Mesenchymal stem cell (in vitro differentiated cells and primary cell): Measurements from ENCODE around the gene ERGIC1.
A peak's percentile ranks its signal among the peaks of the same experiment; 100 is the strongest.

Experiments
- DNase-seq: peaks from one replicate; pipeline ENCODE4 v3.0.0-alpha.2; 2013
- H2AFZ ChIP-seq: one replicate; pipeline ENCODE4 v1.6.1; 2013; ENCODE audit warnings: low read depth, mild to moderate bottlenecking, control low read depth, inconsistent platforms, low read length, moderate library complexity
- H2AK5ac ChIP-seq: 2 replicates; pipeline ENCODE4 v1.6.1; 2013; ENCODE audit warnings: low read length, moderate library complexity, mild to moderate bottlenecking, inconsistent platforms; ENCODE audit not compliant: severe bottlenecking
- H2BK120ac ChIP-seq: one replicate; pipeline ENCODE4 v1.6.1; 2013; ENCODE audit warnings: low read depth, mild to moderate bottlenecking, inconsistent platforms, low read length, moderate library complexity
- H2BK12ac ChIP-seq, 2 experiments: one replicate each; pipeline ENCODE4 v1.6.1; 2013; ENCODE audit warnings: inconsistent platforms in 2 of 2, low read length in 2 of 2, mild to moderate bottlenecking in 2 of 2, moderate library complexity in 2 of 2, control low read depth in 1 of 2
- H2BK15ac ChIP-seq: one replicate; pipeline ENCODE4 v1.6.1; 2013; ENCODE audit warnings: mild to moderate bottlenecking, low read depth, inconsistent platforms; ENCODE audit not compliant: poor library complexity, severe bottlenecking
- H2BK5ac ChIP-seq: 2 replicates; pipeline ENCODE4 v1.6.1; 2013; ENCODE audit warnings: low read depth, mild to moderate bottlenecking, low read length, control low read depth, inconsistent platforms; ENCODE audit not compliant: poor library complexity, severe bottlenecking
- H3K14ac ChIP-seq, 2 experiments: one replicate each; pipeline ENCODE4 v1.6.1; 2013; ENCODE audit warnings: inconsistent platforms in 2 of 2, low read length in 2 of 2, control low read depth in 1 of 2, mild to moderate bottlenecking in 1 of 2, moderate library complexity in 1 of 2
- H3K18ac ChIP-seq, 2 experiments: one replicate each; pipeline ENCODE4 v1.6.1; 2013; ENCODE audit warnings: inconsistent platforms in 2 of 2, low read length in 2 of 2, control low read depth in 1 of 2, low read depth in 1 of 2, mild to moderate bottlenecking in 1 of 2
- H3K23ac ChIP-seq, 2 experiments: one replicate each; pipeline ENCODE4 v1.6.1; 2013; ENCODE audit warnings: inconsistent platforms in 2 of 2, low read length in 2 of 2, mild to moderate bottlenecking in 2 of 2, moderate library complexity in 2 of 2, control low read depth in 1 of 2
- H3K27ac ChIP-seq: 2 replicates; pipeline ENCODE4 v1.5.1; 2013; ENCODE audit warnings: mild to moderate bottlenecking, moderate library complexity, low read length, control low read depth, inconsistent platforms; ENCODE audit not compliant: poor library complexity, severe bottlenecking
- H3K27me3 ChIP-seq, 2 experiments: 2 replicates each; pipeline versions ENCODE4 v1.6.1 to v1.7.0; 2013; ENCODE audit warnings: low read length in 2 of 2, mild to moderate bottlenecking in 2 of 2, moderate library complexity in 2 of 2, control low read depth in 1 of 2, inconsistent platforms in 1 of 2; ENCODE audit not compliant: control insufficient read depth in 1 of 2, insufficient read depth in 1 of 2
- H3K36me3 ChIP-seq, 2 experiments: 2 replicates each; pipeline versions ENCODE4 v1.6.1 to v1.7.0; 2013; ENCODE audit warnings: low read length in 2 of 2, control low read depth in 1 of 2, inconsistent platforms in 1 of 2, low read depth in 1 of 2, mild to moderate bottlenecking in 1 of 2; ENCODE audit not compliant: insufficient read depth in 2 of 2, control insufficient read depth in 1 of 2
- H3K4ac ChIP-seq, 2 experiments: one replicate each; pipeline ENCODE4 v1.6.1; 2013; ENCODE audit warnings: inconsistent platforms in 2 of 2, low read length in 2 of 2, mild to moderate bottlenecking in 2 of 2, moderate library complexity in 2 of 2, control low read depth in 1 of 2, low read depth in 1 of 2
- H3K4me1 ChIP-seq: 2 replicates; pipeline ENCODE4 v1.6.1; 2013; ENCODE audit warnings: low read depth, low read length, control low read depth; ENCODE audit not compliant: control insufficient read depth, insufficient read depth
- H3K4me2 ChIP-seq: 2 replicates; pipeline ENCODE4 v1.6.1; 2013; ENCODE audit warnings: low read length, mild to moderate bottlenecking, inconsistent platforms; ENCODE audit not compliant: poor library complexity, severe bottlenecking
- H3K4me3 ChIP-seq, 2 experiments: 2 replicates each; pipeline versions ENCODE4 v1.5.1 to v1.7.0; 2013; ENCODE audit warnings: low read length in 2 of 2, mild to moderate bottlenecking in 2 of 2, control low read depth in 1 of 2, low read depth in 1 of 2; ENCODE audit not compliant: insufficient read depth in 1 of 2
- H3K79me1 ChIP-seq: replicated peaks from 2 replicates; pipeline ENCODE4 v1.6.1; 2013; ENCODE audit warnings: mild to moderate bottlenecking, control low read depth, low read length, inconsistent platforms; ENCODE audit not compliant: poor library complexity, severe bottlenecking
- H3K9ac ChIP-seq: 2 replicates; pipeline ENCODE4 v1.7.0; 2013; ENCODE audit warnings: mild to moderate bottlenecking, low read length, moderate library complexity
- H3K9me3 ChIP-seq: 2 replicates; pipeline ENCODE4 v1.7.0; 2013; ENCODE audit warnings: mild to moderate bottlenecking, low read length; ENCODE audit not compliant: control insufficient read depth
- H4K8ac ChIP-seq: one replicate; pipeline ENCODE4 v1.6.1; 2013; ENCODE audit warnings: inconsistent platforms, mild to moderate bottlenecking, low read length, moderate library complexity
- H4K91ac ChIP-seq: one replicate; pipeline ENCODE4 v1.6.1; 2013; ENCODE audit warnings: mild to moderate bottlenecking, low read length, inconsistent platforms
- WGBS: methylation state at CpG from one replicate; pipeline ENCODE4 v1.1.7; 2013; ENCODE audit warnings: mixed read lengths; 5-methylcytosine and 5-hydroxymethylcytosine counted together

The ERGIC1 gene

DNA sequence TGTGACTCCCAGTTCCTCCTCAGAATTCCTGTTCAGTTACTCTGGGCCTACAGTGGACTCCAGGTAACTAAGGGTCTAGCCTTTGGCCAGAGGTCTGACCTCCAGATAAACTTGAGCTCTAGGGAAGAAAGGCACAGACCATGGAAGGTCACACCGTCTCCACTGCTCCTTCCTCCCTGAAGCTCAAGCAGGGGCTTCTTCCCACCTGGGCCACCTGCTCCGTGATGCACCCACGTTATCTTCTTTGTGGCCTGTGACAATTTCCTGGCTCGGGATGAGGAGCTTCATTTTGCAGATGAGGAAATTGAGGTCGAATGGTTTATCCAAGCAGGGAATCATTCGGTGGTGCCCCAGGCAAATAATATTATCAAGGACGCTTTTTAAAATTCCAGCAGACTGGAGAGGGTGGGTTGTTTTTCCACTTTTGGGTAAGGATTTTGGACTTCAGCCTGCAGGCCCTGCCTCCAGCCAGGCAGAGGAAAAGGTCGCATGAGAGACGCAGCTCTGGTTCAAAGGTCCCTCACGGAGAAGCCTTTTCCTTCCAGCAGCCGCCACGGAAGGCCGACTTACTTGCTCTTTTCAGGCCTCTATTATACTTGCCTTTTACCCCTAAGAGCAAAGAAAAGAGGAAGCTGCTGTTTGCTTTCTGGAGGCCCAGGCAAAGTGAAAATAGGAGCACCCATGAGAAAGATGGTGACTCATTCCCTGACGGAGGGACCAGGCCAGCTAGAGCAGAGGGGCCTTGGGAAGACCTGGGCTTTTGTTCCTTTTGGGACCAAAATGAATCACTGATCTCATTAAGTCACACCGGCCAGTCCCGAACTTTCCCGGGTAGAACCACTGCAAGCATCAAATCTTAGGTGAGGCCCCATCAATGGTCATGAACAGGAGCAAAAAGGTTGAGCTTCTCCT is 40.2 kb upstream of the ERGIC1 start:
- H3K27me3 ChIP-seq, result no peaks in the 10 kb centered on the region
- H3K36me3 ChIP-seq, result no peaks in the 10 kb centered on the region
- no peaks in the 10 kb centered on the region for H3K9me3 ChIP-seq
- H3K9ac ChIP-seq, result peak overlapping the region; percentile 59
- peak; percentile 81 for DNase-seq
- no peak overlapping the region for H2AFZ ChIP-seq
- H3K4ac ChIP-seq, result peak overlapping the region in 1 of 2 experiments; percentile 37
- no peak overlapping the region for H3K4me2 ChIP-seq
- no peak overlapping the region for H2BK120ac ChIP-seq
- no peaks in the 10 kb centered on the region for H3K79me1 ChIP-seq
- H3K4me3 ChIP-seq, result peak overlapping the region in 1 of 2 experiments; percentile 46
- peak overlapping the region in 1 of 2 experiments; percentile 60 for H3K18ac ChIP-seq
- H2BK12ac ChIP-seq, result peak overlapping the region; percentile 12 to 97
- no peak overlapping the region for H2BK5ac ChIP-seq
- H2AK5ac ChIP-seq, result peak overlapping the region; percentile 57
- peak overlapping the region; percentile 5 for H4K91ac ChIP-seq
- H3K27ac ChIP-seq, result no peak overlapping the region
- H3K14ac ChIP-seq, result no peak overlapping the region
- peaks cover 34% of the 10 kb centered on the region for H3K4me1 ChIP-seq
- no peak overlapping the region for H2BK15ac ChIP-seq
- no peak overlapping the region for H3K23ac ChIP-seq
- H4K8ac ChIP-seq, result no peak overlapping the region
- 84% methylated on average over 15 of the region's 17 CpGs for WGBS

DNA sequence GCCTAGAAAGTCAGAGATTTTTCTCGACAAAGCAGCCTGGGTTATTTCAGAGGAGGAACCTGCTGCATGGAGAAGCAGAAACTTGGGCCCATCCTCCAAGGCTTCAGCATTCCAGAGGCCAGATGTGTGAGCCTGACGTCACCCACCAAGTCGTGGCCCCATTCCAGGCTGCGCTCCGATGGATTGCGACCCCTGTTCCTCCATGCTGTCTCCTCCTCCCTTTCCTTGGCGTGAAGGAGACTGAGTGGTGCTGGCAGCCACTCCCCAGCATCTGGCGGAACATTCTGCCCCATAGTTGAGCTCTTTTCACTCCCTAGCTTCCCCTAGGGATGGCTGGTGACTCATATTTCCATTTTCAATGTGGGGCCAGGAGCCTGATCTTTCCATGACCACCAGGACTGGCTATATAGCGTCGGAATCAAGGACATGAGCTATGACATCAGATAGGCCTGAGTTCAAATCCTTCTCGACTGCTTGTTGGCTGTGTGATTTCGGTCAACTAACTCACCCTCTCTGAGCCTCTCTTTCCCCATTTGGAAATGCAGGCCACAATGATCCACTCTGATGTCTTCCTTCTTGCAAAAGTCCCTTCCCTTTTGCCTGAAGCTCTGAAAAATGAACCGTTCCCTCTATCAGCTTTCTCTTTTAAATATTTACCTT is 38.6 kb upstream of the ERGIC1 start:
- H3K23ac ChIP-seq, result no peak overlapping the region

DNA sequence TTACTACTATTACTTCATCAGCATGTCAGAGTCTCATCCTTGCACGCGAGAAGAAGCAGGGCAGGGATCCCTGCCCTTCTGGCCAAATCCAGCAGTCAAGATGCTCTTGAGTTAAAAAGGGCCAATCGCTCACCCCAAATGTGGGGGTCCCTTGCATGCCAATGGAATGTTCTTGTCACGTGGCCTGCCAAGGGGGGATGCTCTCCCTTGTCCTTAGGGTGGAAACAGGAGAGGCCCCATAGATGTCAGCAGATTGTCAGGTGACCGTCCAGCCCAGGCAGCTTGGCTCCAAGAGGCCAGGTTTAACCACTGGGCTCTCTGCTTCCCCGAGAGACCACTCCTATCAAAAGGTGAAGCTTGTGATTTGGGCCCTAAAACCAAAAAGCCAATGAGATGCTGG is 37.7 kb upstream of the ERGIC1 start:
- H3K27ac ChIP-seq, result no peak overlapping the region
- peaks cover 25% of the 10 kb centered on the region for H3K4me1 ChIP-seq
- no peaks in the 10 kb centered on the region for H3K79me1 ChIP-seq
- H2BK12ac ChIP-seq, result peak overlapping the region; percentile 85 to 86
- no peak overlapping the region for H3K14ac ChIP-seq
- no peak overlapping the region for H4K8ac ChIP-seq
- peak overlapping the region in 1 of 2 experiments; percentile 37 for H3K18ac ChIP-seq
- 96% methylated on average over 6 of the region's 6 CpGs for WGBS
- peak overlapping the region in 1 of 2 experiments; percentile 61 for H3K4ac ChIP-seq
- peak overlapping the region; percentile 73 for H2BK15ac ChIP-seq
- no peak overlapping the region for H2BK5ac ChIP-seq
- peak overlapping the region; percentile 59 for H3K9ac ChIP-seq
- no peaks in the 10 kb centered on the region for H3K27me3 ChIP-seq
- H3K23ac ChIP-seq, result no peak overlapping the region
- DNase-seq, result no peak
- H3K36me3 ChIP-seq, result no peaks in the 10 kb centered on the region
- H2AFZ ChIP-seq, result no peak overlapping the region
- no peak overlapping the region for H3K4me3 ChIP-seq
- no peaks in the 10 kb centered on the region for H3K9me3 ChIP-seq
- H3K4me2 ChIP-seq, result no peak overlapping the region
- H2BK120ac ChIP-seq, result no peak overlapping the region
- H4K91ac ChIP-seq, result peak overlapping the region; percentile 72
- H2AK5ac ChIP-seq, result peak overlapping the region; percentile 82

More for the DNA sequence above, 38.6 kb upstream of the ERGIC1 start:
- H2AK5ac ChIP-seq, result peak overlapping the region; percentile 1
- no peaks in the 10 kb centered on the region for H3K27me3 ChIP-seq
- H3K4me3 ChIP-seq, result peak overlapping the region in 1 of 2 experiments; percentile 10
- H4K8ac ChIP-seq, result no peak overlapping the region
- no peak overlapping the region for H2BK5ac ChIP-seq
- no peaks in the 10 kb centered on the region for H3K9me3 ChIP-seq
- H3K36me3 ChIP-seq, result no peaks in the 10 kb centered on the region
- H3K4me1 ChIP-seq, result peaks cover 27% of the 10 kb centered on the region
- no peaks in the 10 kb centered on the region for H3K79me1 ChIP-seq
- H3K14ac ChIP-seq, result no peak overlapping the region
- H3K4me2 ChIP-seq, result peak overlapping the region; percentile 20
- no peak overlapping the region for H4K91ac ChIP-seq
- peak; percentile 97 for DNase-seq
- peak overlapping the region in 1 of 2 experiments; percentile 17 for H3K4ac ChIP-seq
- H2AFZ ChIP-seq, result no peak overlapping the region
- peak overlapping the region; percentile 73 for H3K9ac ChIP-seq
- peak overlapping the region; percentile 75 for H3K27ac ChIP-seq
- H2BK15ac ChIP-seq, result no peak overlapping the region
- H2BK120ac ChIP-seq, result no peak overlapping the region
- H2BK12ac ChIP-seq, result peak overlapping the region in 1 of 2 experiments; percentile 93
- H3K18ac ChIP-seq, result peak overlapping the region in 1 of 2 experiments; percentile 61
- 28% methylated on average over 12 of the region's 13 CpGs for WGBS

DNA sequence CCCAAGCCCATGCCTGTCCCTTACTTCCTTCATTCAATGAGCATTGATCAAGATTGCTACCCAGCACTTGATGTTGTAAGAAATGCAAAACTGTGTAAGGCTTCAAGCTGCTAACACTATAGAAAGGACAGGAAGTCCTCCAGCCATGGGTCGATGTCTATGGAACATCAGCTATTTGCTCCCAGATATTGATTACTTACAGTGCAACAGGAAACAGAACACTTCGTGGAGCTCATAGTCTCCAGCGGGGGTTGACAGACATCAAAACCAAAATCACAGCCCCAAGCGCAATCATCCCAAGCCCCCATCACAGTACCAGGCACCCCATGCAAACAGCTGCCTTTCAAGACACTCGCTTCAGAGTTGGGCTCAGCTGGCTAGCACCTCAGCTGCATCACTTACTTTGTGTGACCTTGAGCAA is 36.3 kb upstream of the ERGIC1 start:
- no peaks in the 10 kb centered on the region for H3K9me3 ChIP-seq
- no peaks in the 10 kb centered on the region for H3K79me1 ChIP-seq
- no peaks in the 10 kb centered on the region for H3K36me3 ChIP-seq
- H2AK5ac ChIP-seq, result peak overlapping the region; percentile 37
- no peak overlapping the region for H3K23ac ChIP-seq
- H3K9ac ChIP-seq, result peak overlapping the region; percentile 67
- no peak overlapping the region for H3K27ac ChIP-seq
- no peak overlapping the region for H4K8ac ChIP-seq
- DNase-seq, result no peak
- 77% methylated on average over 5 of the region's 5 CpGs for WGBS
- no peak overlapping the region for H3K14ac ChIP-seq
- H2BK15ac ChIP-seq, result no peak overlapping the region
- H3K4ac ChIP-seq, result peak overlapping the region in 1 of 2 experiments; percentile 7
- peak overlapping the region; percentile 33 to 45 for H2BK12ac ChIP-seq
- H2AFZ ChIP-seq, result no peak overlapping the region
- no peak overlapping the region for H4K91ac ChIP-seq
- H3K4me2 ChIP-seq, result no peak overlapping the region
- peak overlapping the region in 1 of 2 experiments; percentile 54 for H3K18ac ChIP-seq
- H2BK5ac ChIP-seq, result no peak overlapping the region
- peaks cover 23% of the 10 kb centered on the region for H3K4me1 ChIP-seq
- no peaks in the 10 kb centered on the region for H3K27me3 ChIP-seq
- H3K4me3 ChIP-seq, result peak overlapping the region in 1 of 2 experiments; percentile 29
- no peak overlapping the region for H2BK120ac ChIP-seq
